HEK293 (cell line): ENCODE data around the gene CHID1.

Experiments used
- GLIS2 ChIP-seq: fragments of 450-650 bp; formaldehyde crosslinking; IDR thresholded peaks from 2 replicates; pipeline ENCODE4 v1.5.1; 2016; ENCODE audit warnings: missing biosample characterization, missing genetic modification characterization
- IKZF3 ChIP-seq: fragments of 450-650 bp; IDR thresholded peaks from 2 replicates; pipeline ENCODE4 v1.5.0; 2018; ENCODE audit warnings: missing biosample characterization, mild to moderate bottlenecking, missing genetic modification characterization, moderate library complexity
- KLF1 ChIP-seq: fragments of 450-650 bp; formaldehyde crosslinking; IDR thresholded peaks from 2 replicates; pipeline ENCODE4 v1.5.1; 2016; ENCODE audit warnings: missing biosample characterization, missing genetic modification characterization
- SP7 ChIP-seq: fragments of 450-650 bp; formaldehyde crosslinking; IDR thresholded peaks from 2 replicates; pipeline ENCODE4 v1.5.1; 2016; ENCODE audit warnings: missing biosample characterization, missing genetic modification characterization
- ZBTB8A ChIP-seq: fragments of 450-650 bp; formaldehyde crosslinking; IDR thresholded peaks from 2 replicates; pipeline ENCODE4 v1.5.1; 2016; ENCODE audit warnings: missing biosample characterization, missing genetic modification characterization
- ZFP69B ChIP-seq: fragments of 450-650 bp; formaldehyde crosslinking; IDR thresholded peaks from 2 replicates; pipeline ENCODE4 v1.5.1; 2016; ENCODE audit warnings: missing biosample characterization, missing genetic modification characterization
- ZIC2 ChIP-seq: fragments of 450-650 bp; formaldehyde crosslinking; IDR thresholded peaks from 2 replicates; pipeline ENCODE4 v1.5.1; 2016; ENCODE audit warnings: missing biosample characterization, missing genetic modification characterization
- ZNF112 ChIP-seq: fragments of 450-650 bp; formaldehyde crosslinking; IDR thresholded peaks from 2 replicates; pipeline ENCODE4 v1.5.0; 2017; ENCODE audit warnings: missing biosample characterization, missing genetic modification characterization
- ZNF114 ChIP-seq: fragments of 450-650 bp; formaldehyde crosslinking; IDR thresholded peaks from 2 replicates; pipeline ENCODE4 v1.5.0; 2017; ENCODE audit warnings: missing biosample characterization, missing genetic modification characterization
- ZNF138 ChIP-seq: fragments of 450-650 bp; formaldehyde crosslinking; IDR thresholded peaks from 2 replicates; pipeline ENCODE4 v1.5.1; 2016; ENCODE audit warnings: missing biosample characterization, missing genetic modification characterization, borderline replicate concordance
- ZNF157 ChIP-seq: fragments of 450-650 bp; formaldehyde crosslinking; IDR thresholded peaks from 2 replicates; pipeline ENCODE4 v1.5.1; 2016; ENCODE audit warnings: missing biosample characterization, missing genetic modification characterization
- ZNF2 ChIP-seq: fragments of 450-650 bp; formaldehyde crosslinking; IDR thresholded peaks from 2 replicates; pipeline ENCODE4 v1.5.1; 2016; ENCODE audit warnings: missing biosample characterization, missing genetic modification characterization
- ZNF239 ChIP-seq: fragments of 450-650 bp; formaldehyde crosslinking; IDR thresholded peaks from 2 replicates; pipeline ENCODE4 v1.5.1; 2016; ENCODE audit warnings: missing biosample characterization, missing genetic modification characterization
- ZNF280D ChIP-seq: fragments of 450-650 bp; formaldehyde crosslinking; IDR thresholded peaks from 2 replicates; pipeline ENCODE4 v1.5.1; 2016; ENCODE audit warnings: missing biosample characterization, missing genetic modification characterization
- ZNF324 ChIP-seq: fragments of 450-650 bp; formaldehyde crosslinking; IDR thresholded peaks from 2 replicates; pipeline ENCODE4 v1.5.1; 2016; ENCODE audit warnings: missing biosample characterization, missing genetic modification characterization
- ZNF423 ChIP-seq: fragments of 450-650 bp; formaldehyde crosslinking; IDR thresholded peaks from 2 replicates; pipeline ENCODE4 v1.5.1; 2016; ENCODE audit warnings: missing biosample characterization, missing genetic modification characterization
- ZNF704 ChIP-seq: fragments of 450-650 bp; formaldehyde crosslinking; IDR thresholded peaks from 2 replicates; pipeline ENCODE4 v1.5.1; 2016; ENCODE audit warnings: missing biosample characterization, missing genetic modification characterization
- ZNF707 ChIP-seq: fragments of 450-650 bp; formaldehyde crosslinking; IDR thresholded peaks from 2 replicates; pipeline ENCODE4 v1.5.1; 2016; ENCODE audit warnings: missing biosample characterization, missing genetic modification characterization
- ZNF777 ChIP-seq: fragments of 450-650 bp; formaldehyde crosslinking; IDR thresholded peaks from 2 replicates; pipeline ENCODE4 v1.5.1; 2017; ENCODE audit warnings: missing biosample characterization, missing genetic modification characterization, borderline replicate concordance
- ZSCAN4 ChIP-seq: fragments of 450-650 bp; formaldehyde crosslinking; IDR thresholded peaks from 2 replicates; pipeline ENCODE4 v1.5.1; 2017; ENCODE audit warnings: missing biosample characterization, missing genetic modification characterization
- TF ChIP-seq, protein P1 (sequence below): fragments of 450-650 bp; formaldehyde crosslinking; IDR thresholded peaks from 2 replicates; pipeline ENCODE4 v1.5.1; 2017; ENCODE audit warnings: missing biosample characterization, missing genetic modification characterization
- TF ChIP-seq, protein P2 (sequence below): fragments of 450-650 bp; formaldehyde crosslinking; IDR thresholded peaks from 2 replicates; pipeline ENCODE4 v1.5.1; 2016; ENCODE audit warnings: missing biosample characterization, missing genetic modification characterization

CHID1 gene

DNA sequence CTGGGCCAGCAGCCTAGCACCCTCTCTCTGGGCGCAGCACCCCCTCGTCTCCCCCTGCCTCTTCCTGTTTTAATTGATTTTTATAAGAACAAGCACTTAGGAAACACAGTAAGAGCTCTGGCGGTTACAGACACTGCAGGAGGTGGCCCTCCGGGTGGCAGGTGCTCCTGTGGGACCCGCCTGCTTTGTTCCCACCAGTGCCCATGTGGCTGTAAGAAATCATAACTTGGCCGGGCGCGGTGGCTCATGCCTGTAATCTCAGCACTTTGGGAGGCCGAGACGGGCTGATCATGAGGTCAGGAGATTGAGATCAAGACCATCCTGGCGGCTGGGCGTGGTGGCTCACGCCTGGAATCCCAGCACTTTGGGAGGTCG lies 49.5 kb downstream of the CHID1 start (continued):
- TF ChIP-seq, protein P1, sequence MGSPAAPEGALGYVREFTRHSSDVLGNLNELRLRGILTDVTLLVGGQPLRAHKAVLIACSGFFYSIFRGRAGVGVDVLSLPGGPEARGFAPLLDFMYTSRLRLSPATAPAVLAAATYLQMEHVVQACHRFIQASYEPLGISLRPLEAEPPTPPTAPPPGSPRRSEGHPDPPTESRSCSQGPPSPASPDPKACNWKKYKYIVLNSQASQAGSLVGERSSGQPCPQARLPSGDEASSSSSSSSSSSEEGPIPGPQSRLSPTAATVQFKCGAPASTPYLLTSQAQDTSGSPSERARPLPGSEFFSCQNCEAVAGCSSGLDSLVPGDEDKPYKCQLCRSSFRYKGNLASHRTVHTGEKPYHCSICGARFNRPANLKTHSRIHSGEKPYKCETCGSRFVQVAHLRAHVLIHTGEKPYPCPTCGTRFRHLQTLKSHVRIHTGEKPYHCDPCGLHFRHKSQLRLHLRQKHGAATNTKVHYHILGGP (tag by site-specific recombination) = no peak
- TF ChIP-seq ZNF157 (tag by site-specific recombination) (no peak), ZNF324 (tag by site-specific recombination) (no peak), ZNF704 (no peak), SP7 (tag by site-specific recombination) (no peak), ZNF280D (tag by site-specific recombination) (no peak), ZBTB8A (tag by site-specific recombination) (no peak), GLIS2 (tag by site-specific recombination) (peak; percentile 9; the same call in 1 of the 2 replicates), ZNF112 (no peak), ZIC2 (tag by site-specific recombination) (peak; percentile 50; the same call in 1 of the 2 replicates), ZNF2 (tag by site-specific recombination) (no peak), ZNF114 (tag by site-specific recombination) (no peak), ZNF777 (tag by site-specific recombination) (no peak), IKZF3 (tag by site-specific recombination) (no peak), ZFP69B (tag by site-specific recombination) (peak; percentile 73), KLF1 (peak; percentile 49; the same call in 1 of the 2 replicates), ZNF423 (0 out of 2 replicates have a peak, but pooled peaks have one; percentile 51), ZNF707 (tag by site-specific recombination) (no peak), ZSCAN4 (tag by site-specific recombination) (no peak), ZNF239 (no peak), ZNF138 (tag by site-specific recombination) (no peak)
- TF ChIP-seq, protein P2, sequence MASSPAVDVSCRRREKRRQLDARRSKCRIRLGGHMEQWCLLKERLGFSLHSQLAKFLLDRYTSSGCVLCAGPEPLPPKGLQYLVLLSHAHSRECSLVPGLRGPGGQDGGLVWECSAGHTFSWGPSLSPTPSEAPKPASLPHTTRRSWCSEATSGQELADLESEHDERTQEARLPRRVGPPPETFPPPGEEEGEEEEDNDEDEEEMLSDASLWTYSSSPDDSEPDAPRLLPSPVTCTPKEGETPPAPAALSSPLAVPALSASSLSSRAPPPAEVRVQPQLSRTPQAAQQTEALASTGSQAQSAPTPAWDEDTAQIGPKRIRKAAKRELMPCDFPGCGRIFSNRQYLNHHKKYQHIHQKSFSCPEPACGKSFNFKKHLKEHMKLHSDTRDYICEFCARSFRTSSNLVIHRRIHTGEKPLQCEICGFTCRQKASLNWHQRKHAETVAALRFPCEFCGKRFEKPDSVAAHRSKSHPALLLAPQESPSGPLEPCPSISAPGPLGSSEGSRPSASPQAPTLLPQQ = peak; percentile 62
- TF ChIP-seq, all 188 proteins: peak for 7
